IPS-11a (cell line): ENCODE results near the gene RPS3.
"Not testable (repeated sequence)": the region's sequence is repeated elsewhere in the genome, so short reads cannot be mapped to it uniquely, and the experiment has no call there.

Experiments used
- H3K4me3 ChIP-seq: one replicate; pipeline ENCODE4 v1.5.1; 2013; ENCODE audit warnings: low read depth, low read length, control low read depth

Gene RPS3

DNA sequence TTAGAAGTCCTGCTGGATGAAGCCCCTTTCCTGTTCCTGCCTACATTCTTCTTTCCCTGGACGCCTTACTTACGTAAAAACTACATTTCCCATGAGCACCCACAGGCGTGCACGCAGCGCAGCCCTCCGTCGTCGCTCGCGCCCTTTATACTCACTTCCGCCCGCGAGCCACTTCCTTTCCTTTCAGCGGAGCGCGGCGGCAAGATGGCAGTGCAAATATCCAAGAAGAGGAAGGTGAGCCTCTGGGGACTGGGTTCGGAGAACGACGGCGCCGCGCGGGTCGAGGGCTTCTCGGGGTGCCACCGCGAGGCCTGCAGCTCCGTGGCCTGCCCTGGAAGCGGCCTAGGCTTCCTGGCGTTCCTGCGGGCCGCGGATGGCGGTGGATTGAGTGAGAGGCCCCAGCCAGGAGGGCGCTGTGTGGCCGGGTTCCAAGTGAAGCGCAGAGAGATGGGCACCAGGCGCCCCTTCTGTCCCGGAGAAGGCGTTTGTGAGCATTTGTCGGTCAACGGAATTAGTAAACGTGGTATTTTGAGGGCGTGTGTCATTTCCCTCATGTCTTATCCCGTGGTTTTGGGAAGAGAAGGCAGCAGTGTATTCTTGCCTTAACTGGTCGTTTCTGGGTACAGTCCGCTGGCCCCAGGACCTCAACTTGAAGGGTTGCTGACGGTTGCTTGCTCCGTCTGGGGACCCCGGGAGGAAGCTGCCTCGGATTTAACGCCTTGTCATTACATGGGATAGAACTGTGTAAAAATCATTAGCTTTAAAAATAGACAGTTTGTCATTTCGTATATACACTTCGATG lies at the start of gene RPS3:
Gene RPS3 (plus strand): TSS at position 175 of the 802 bp plus-strand sequence. CDS start 30 bp downstream, at position 205.
- peak within 1 kb of the TSS; percentile 85 for H3K4me3 ChIP-seq

DNA sequence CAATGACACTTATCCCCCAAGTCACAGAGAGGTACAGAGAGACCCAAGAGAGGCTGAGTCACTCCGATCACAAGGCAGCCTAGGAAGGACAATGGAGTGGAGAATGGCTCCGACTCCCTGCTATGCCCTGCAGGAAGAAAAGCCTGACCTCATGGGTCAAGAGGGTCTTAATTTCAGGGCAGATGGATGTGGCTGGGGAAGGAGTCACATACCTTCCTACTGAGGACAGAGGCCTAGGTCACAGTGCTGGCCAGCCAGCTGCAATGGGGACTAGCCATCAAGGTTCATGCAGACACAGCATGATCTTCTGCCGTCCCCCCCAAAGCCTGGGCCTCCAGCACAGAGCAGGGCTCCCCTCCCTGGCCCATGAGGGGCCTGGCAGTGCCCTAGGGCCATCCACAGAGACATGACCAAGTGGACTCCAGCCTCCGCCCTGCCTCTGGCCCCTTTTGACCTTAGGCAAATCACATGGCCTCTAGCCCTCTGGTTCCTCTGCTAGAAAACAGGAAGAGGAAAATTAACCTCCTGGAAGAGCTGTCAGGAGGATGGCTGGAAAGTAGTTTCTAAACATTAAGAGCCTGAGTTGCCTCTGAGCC lies 49.7 kb upstream of the RPS3 start:
- no peak overlapping the region for H3K4me3 ChIP-seq

DNA sequence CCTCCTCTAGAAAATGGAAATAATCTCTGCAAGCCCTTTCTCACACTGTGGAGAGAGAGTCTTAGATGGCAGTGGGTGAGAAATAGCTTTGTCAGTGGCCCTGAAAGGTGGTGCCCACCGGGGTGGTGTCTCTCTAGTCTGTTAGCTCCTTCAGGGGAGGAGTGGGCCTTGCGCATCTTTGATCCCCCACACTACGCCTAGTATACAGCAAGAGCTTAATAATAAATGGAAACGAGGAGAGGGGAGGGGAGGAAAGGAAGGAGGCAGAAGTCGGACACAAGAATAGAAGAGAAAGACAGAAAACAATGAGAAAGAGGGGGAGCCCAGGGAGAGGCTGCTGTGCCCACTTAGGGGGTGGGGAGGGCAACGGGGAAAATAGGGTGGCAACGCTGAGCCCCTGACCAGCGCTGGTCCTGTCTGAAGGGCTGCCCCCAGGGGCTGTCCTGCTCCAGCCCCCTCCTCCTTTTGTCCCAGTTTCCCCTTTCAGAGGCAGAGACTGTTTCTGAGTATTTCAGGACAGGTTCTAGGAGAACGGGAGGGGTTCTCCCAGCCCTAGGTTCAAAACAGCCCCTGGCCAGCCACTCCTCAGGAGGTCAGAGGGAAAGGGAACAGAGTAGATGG lies 49.1 kb upstream of the RPS3 start:
- H3K4me3 ChIP-seq = peak overlapping the region; percentile 78

DNA sequence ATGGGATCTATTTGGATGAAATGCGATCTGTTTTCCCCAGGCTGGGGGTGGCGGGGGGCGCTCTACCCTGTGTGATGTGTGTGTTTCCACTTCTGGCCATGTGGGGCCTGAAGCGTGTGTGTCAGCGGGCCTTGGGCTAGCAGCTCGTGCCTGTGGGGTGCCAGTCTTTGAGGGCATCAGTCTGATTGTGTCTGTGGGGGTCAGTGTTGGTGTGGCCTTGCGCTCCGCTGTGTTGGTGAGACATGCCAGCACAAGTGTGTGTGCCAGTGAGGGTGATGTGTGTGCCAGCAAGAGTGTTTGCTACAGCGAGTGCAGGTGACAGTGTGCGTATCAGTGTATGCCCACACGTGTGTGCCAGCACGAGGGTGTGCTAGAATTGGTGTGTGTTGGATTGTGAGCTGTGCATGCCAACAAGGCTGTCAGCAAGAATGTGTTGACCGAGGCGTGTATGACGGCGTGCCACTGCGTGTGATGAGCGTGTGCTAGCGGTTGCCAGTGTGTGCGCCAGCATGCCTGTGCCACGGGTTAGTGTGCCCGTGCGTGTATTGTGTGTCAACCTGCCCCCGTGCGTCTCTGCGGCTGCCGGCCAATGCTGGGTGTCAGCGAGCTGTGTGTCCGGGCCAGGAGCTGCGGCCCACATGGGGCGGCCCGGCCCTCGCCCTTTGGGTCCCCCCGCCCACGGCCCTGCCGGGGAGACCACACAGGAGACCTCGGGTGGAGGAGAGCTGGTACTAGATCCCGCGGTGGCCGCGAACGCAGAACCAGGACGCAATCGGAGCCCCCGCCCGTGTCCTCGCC lies 48.4 kb upstream of the RPS3 start:
- H3K4me3 ChIP-seq = peak overlapping the region; percentile 78

DNA sequence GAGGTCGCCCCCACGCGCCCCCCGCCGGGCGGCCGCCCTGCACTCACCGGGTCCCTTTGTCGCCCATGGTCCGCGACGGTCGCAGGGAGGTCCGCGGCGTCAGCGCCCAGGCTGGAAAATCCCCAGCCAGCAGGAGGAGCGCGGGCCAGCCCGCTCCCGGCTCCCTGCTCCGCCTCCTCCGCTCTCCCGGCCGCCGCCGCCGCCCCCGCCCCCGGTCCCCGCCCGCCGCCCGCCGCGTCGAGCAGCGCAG lies 47.9 kb upstream of the RPS3 start, which contains the start of gene ARRB1:
Gene ARRB1 (minus strand): TSS at position 121 of the 250 bp plus-strand sequence. CDS start 54 bp downstream, at position 67.
- H3K4me3 ChIP-seq = peak within 1 kb of the TSS; percentile 78

DNA sequence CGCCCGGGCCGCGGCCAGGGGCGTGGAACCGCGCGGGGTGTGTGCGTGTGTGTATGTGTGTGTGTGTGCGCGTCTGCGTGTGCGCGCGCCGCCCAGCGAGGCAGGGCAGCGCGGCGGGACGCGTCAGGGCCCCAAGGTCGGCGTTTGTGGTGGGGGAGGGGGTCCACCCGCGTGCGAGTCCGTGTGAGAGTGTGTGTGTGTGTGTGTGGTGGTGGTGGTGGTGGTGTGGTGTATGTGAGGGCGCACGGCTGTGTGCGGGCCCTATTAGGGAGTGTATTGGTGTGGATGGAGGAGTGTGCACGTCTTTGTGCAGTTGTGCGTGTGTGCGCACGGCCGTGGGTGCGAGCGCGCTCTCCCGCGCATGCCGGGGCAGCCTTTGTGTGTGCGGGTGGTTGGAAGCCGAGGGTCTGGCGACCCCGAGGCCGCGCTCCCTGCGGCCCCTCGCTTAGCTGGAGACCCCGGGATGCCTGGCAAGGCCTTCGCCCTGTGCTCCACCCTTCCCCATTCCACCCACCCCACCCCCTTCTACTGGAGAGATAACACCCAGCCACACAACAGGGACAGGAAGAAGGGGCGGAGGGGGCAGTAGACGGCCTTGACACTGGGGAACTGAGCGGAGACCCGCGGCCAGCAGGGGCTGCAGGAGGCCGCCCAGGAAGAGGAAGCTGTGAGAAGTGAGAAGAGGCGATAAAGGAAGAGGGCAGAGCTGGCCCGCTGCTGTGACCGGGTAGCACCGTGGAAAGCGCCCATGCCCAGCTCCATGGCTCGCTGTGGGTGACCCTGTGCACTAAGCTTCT lies 47.3 kb upstream of the RPS3 start:
- peak overlapping the region; percentile 69 for H3K4me3 ChIP-seq

DNA sequence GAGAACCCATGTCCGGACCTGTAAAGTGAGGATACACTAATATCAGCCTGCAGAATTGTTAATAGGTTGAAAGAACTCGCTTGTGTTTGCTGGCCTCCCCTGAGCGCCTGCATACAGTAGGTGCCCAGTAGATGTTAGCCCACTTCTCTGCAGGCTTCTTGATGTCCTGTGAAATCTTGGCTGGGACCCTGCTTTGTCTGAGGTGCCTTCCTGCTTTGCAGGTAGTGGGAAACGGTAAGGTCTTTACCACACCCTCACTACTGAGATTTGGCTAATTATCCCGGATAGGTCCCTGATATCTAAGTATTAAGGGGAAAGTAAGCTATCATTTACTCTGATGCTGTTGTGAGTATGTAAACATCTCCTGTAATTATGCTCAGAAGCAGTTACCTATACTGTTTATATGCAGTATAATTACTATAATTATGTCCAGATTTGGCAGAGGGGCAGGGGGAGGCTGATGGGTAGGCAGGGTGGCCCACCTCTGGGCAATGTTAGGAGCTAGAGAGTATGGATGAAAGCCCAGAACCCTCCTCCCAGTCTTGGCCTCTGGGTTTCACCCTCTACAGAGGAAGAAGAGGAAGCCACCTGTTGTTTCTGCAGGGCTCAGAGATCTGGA lies 46.6 kb upstream of the RPS3 start:
- no peak overlapping the region for H3K4me3 ChIP-seq

DNA sequence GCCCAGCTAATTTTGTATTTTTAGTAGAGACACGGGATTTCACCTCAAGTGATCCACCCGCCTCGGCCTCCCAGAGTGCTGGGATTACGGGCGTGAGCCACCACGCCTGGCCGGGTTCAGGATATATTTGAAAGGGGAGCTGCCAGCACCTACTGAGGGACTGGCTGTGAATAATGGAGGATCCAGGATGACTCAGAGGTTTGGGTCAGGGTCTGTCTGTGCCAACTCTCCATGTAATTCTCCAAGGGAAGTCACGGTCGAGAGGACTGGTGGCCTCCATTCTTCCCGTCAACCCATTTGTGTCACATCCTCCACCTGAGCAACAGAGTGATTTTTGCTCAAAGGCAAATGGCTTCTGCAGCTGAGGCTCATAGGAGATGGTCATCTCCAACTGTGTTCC lies 44.3 kb upstream of the RPS3 start:
- no peak overlapping the region for H3K4me3 ChIP-seq

DNA sequence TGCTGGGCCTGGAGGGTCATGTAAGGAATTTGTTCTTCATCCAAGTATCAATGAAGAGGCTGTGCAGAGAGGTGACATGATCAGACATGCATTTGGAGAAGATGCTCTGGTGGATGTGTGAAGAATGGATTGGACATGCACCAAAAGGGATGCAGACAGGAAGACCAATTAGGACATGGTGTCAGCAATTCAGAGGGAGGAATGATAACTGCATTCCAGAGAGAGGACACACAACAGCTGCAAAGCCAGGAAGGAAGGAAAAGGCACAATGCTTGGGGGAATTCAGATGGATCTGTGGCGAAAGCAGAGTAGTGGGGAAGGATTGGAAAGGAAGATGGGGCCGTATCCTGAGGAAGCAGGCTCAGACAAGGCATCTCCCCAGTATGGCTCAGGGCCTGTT lies 42.7 kb upstream of the RPS3 start:
- no peak overlapping the region for H3K4me3 ChIP-seq

DNA sequence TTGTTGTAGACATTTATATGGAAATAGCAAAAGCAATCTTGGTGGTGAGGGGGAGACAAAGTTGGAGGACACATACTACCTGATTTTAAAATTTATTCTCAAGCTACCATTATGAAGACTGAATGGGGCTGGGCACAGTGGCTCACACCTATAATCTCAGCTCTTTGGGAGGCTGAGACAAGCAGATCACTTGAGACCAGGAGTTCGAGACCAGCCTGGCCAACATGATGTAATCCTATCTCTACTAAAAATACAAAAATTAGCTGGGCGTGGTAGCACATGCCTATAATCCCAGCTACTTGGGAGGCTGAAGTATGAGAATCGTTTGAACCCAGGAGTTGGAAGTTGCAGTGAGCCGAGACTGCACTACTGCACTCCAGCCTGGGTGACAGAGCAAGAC lies 37.0 kb upstream of the RPS3 start:
- not testable (repeated sequence) for H3K4me3 ChIP-seq

DNA sequence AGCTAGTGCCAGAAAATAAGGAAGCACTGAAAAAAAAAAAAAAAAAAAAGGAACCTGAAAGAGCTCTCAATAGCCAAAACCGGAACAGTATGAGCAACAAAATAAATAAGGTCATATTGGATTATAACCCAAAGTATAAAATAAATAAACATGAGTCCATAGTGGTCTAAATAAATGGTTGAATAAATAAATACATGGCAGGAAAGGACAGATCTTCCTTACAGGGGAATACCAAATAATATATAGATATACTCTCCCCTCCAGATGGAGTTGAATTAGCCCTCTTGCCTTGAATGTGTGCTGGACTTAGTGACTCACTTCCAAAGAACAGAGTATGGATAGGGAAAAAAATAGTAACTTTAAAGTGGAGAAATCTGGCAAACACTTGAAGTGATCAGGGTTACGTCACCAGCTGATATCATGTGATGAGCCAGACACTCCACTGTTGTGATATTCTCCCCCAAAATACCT lies 33.6 kb upstream of the RPS3 start:
- no peak overlapping the region for H3K4me3 ChIP-seq

DNA sequence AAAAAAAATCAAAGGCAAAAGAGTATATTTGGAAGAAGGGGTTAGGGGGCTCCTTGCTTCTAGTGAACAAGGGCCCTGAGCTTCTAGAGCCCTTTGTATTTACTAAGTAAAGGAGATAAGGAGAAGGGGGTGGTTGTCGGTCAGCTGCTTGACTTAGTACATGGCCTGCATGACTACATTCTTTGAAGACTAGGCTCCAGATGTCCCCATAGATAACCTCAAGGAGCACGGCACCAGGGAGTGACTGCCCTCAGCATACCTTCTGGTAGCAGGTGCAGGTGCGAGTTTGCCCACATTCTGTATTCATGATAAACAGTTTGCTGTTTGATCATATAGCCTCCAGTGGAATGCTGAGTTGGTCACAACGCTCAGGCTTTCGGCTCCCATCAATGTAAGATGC lies 32.5 kb upstream of the RPS3 start:
- not testable (repeated sequence) for H3K4me3 ChIP-seq

DNA sequence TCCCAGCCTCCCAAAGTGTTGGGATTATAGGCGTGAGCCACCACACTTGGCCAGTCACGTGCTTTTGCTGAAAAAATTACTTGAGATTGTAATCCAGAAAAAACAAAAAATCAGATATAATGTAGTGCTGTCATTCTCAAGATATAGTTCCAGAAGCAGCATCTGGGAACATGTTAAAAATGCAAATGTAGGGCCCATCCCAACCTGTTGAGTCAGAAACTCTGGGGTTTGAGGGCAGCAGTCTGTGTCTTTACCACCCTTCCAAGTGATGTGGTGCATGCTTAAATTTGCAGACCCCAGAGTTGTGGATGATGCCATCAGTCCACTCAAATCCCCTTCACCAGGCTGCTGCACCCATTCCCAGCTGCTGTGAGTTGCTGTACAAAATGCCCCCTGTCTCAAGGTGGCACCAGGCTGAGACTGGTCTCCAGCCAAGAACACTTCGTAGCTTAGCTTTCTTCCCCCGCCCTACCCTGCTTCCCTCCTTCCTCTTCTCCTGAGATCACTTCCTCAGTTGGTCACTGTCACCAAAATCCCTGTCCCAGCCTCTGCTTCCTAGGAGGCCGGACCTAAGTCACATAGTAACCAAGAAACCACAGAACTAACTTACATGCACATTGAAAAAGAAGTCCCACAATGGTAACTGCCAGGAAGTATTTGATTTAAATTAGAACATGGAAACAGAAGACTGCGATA lies 29.6 kb upstream of the RPS3 start:
- no peak overlapping the region for H3K4me3 ChIP-seq

DNA sequence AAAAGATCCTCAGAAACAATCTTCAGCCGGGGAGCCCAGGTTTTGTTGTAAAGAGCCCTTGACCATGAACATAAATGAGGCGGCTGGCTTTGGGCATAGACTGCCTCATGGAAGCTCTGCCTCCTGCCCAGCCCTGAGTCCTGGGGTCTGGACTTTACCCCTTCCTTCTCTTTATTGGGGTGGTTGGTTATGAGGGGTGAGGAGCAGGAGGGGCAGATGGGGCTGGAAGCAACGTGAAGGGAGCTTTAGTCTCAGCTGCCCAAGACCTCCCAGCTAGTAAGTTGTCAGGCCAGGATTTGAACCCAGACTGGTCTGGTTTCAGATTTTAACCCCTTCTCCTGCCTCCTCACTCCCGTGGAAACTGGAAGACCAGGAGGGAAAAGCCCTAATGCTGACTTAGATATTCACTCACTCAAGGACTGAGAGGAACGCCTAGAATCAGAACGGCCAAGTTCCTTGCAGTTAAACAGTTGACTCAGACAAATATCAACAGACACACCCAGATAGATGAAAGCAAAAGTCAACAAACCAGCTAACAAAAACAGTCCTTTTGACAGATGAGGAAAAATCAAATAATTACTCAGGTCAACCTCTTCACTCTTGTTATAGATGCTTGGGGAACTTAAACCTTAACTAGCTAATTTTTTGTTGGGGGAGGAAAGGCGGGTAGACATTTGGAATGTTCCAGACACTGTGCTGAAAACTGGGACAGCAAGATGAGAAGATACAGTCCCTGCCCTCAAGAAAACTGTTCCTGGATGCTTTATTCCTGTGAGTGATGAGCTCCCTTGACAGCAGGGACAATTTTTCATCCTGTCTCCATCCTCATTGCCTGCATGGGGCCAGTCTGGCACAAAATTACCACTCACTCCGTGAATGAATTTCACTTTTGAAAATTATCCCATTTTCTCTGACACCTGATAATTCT lies 27.1 kb upstream of the RPS3 start:
- no peak overlapping the region for H3K4me3 ChIP-seq

DNA sequence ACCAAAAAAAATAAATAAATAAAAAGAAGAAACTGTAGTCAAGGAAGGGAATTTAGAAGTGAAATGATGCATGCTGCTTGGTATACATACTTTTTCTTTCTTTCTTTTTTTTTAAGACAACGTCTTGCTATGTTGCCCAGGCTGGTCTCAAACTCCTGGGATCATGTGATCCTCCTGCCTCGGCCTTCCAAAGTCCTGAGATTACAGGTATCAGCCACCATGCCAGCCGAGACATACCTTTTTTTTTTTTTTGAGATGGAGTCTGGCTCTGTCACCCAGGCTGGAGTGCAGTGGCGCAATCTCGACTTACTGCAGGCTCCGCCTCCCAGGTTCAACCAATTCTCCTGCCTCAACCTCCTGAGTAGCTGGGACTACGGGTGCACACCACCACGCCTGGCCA lies 26.1 kb upstream of the RPS3 start:
- H3K4me3 ChIP-seq = no peak overlapping the region

DNA sequence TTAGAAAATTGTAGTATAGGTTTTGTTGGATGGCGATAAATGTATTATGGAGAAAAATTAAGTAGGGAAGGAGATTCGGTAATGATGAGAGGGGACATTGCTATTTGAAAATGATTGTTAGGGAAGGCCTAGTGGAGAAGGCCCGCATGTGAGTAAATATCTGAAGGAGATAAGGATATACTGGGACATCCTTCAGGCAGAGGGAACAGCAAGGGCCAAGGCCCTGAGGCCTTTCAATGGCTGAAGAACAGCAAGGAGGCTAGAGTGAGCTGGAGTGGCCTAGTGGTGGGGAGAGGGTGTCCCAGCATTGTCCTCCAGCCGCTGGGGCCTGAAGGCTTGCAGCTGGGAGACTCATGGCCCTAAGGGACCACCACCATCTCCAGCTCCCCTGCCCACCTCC lies 24.7 kb upstream of the RPS3 start:
- no peak overlapping the region for H3K4me3 ChIP-seq

DNA sequence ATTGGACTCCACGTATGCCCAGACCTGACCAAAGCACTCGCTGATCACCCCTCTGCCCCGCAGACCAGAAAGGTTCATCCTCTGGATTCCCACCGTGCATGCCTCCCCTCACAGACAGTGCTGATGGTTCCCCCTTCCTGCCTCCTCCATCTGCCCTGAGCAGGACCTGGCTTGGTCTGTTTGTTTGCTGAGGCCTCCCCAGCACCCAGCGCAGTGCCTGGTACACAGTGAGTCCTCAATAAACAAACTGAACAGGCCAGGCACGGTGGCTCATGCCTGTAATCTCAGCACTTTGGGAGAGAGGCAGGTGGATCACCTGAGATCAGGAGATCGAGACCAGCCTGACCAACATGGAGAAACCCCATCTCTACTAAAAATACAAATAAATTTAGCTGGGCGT lies 23.7 kb upstream of the RPS3 start:
- H3K4me3 ChIP-seq = no peak overlapping the region

DNA sequence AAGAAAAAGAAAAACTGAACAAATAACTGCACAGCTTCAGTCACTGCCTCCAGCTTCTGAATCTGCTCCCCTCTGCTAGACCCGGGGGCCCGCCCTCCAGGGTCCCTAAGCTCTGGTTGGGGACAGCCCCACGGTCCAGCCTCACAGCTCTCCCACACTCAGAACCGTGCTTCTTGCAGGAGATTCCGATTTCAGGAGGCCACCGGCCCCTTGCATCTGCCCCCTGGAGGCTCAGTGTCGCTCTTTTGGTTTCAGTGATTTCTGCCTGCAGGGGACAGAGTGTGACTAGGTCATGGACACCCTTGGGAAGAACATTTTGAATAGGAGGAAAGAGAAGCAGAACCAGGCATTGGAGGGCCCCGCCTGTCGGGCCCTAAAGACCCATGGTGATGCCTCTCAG lies 23.1 kb upstream of the RPS3 start:
- no peak overlapping the region for H3K4me3 ChIP-seq

DNA sequence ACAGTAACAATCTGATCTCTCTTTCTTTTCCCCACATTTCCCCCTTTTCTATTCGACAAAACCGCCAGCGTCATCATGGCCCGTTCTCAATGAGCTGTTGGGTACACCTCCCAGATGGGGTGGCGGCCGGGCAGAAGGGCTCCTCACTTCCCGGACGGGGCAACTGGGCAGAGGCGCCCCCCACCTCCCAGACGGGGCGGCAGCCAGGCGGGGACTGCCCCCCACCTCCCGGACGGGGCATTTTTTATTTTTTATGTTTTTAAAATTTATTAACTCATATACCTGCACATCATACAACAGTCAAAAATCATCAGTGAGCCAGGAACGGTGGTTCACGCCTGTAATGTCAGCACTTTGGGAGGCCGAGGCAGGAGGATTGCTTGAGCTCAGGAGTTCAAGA lies 20.5 kb upstream of the RPS3 start:
- not testable (repeated sequence) for H3K4me3 ChIP-seq
